Pericardium fibroblast (primary cell): ENCODE data around the gene DEGS2. TPM values are rescaled to one million over a fixed set of nuclear protein-coding genes. Genes with fewer than 3 reads are reported as not detected.

Experiments used
- total RNA-seq: library from RNA; depleted of rRNA; stranded (reverse); fragments of >200 nt; gene quantifications from 2 replicates; pipeline ENCODE4 v1.2.3, GENCODE V29; 2015

Gene DEGS2
- total RNA-seq, result 0.09 and 0.58 TPM in 2 replicates

DNA sequence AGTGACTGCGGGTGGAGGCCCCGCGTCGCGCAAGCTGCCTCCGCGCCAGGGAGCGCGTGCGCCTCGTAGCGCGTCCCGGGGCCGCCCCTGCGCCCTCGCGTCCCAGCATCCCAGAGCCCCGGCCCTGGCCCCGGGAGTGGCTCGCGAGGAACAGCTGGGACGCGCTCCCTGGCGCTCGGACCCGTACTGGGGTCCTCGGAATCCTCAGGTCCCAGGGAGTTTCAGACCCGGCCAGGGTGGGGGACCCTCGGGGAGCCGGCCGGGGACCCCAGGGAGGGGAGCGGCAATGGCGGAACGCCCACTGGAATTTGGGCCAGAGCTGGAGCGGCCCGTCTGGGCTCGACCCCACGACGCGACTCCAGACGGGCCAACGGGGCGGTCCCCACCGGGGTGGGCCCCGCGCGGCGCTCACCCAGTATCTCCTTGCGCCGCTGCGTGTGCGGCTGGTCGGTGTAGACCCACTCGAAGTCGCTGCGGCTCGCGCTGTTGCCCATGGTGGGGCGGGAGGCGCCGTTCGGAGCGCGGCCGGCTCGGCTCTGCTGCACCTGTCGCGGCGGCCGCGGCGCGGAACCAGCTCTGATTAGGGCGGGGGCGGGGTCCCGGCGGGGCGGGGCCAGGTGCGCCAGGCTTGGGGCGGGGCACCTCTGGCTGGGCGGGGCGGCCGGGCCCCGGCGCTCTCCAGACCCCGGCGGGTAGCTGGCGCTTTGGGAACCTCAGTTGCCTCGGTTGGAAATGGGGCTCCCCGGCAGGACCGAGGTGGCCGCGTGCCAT, at the start of gene DEGS2:
DEGS2 (minus strand) TSS at position 552 of the 771 bp plus-strand sequence; CDS start at position 494, 58 bp downstream.

Other genes starting within 250 kb of the DEGS2 start
- 30.6 and 34.0 TPM in 2 replicates for gene EVL, start 94.2 kb downstream of the DEGS2 start, total RNA-seq
- gene YY1, start 79.5 kb upstream of the DEGS2 start, total RNA-seq, result 35.9 and 36.6 TPM in 2 replicates
- gene SLC25A29, start 146.8 kb upstream of the DEGS2 start, total RNA-seq, result 21.2 and 23.5 TPM in 2 replicates
- not detected in 2 replicates for gene SLC25A47, start 163.7 kb upstream of the DEGS2 start, total RNA-seq
- gene WDR25, start 216.8 kb upstream of the DEGS2 start, total RNA-seq, result 10.0 and 10.4 TPM in 2 replicates